Calu3 (cell line): ENCODE measurements around the gene NTRK2. TPM values are rescaled to one million over a fixed set of nuclear protein-coding genes. Genes with fewer than 3 reads are reported as not detected.

Experiments
- BruUV-seq: library from RNA; stranded (reverse); fragments of 400-500 nt; replicated peaks from 2 replicates; lab custom pipeline; 2021; lab: Mats Ljungman, UMichigan
- CTCF ChIA-PET: fragments of 300-600 bp; sonication (Branson Sonifier 250); formaldehyde crosslinking; loops from one replicate; lab custom pipeline; 2022; ENCODE audit warnings: antibody characterized with exemption; lab: Charles Lee
- DNase-seq: peaks from one replicate; pipeline ENCODE4 v3.0.0; 2022
- H3K27ac Mint-ChIP-seq: one replicate; pipeline ENCODE4 v1.8.0; 2022; ENCODE audit warnings: mixed read lengths; ENCODE audit not compliant: unreplicated experiment
- H3K27me3 Mint-ChIP-seq: one replicate; pipeline ENCODE4 v1.8.0; 2022; ENCODE audit warnings: mixed read lengths; ENCODE audit not compliant: unreplicated experiment
- H3K36me3 Mint-ChIP-seq: one replicate; pipeline ENCODE4 v1.8.0; 2022; ENCODE audit warnings: mild to moderate bottlenecking, moderate library complexity, mixed read lengths; ENCODE audit not compliant: insufficient read depth, unreplicated experiment
- H3K4me1 Mint-ChIP-seq: one replicate; pipeline ENCODE4 v1.8.0; 2022; ENCODE audit warnings: mild to moderate bottlenecking, low read depth, mixed read lengths; ENCODE audit not compliant: unreplicated experiment
- H3K4me3 Mint-ChIP-seq: one replicate; pipeline ENCODE4 v1.8.0; 2022; ENCODE audit warnings: mild to moderate bottlenecking, low read depth, moderate library complexity, mixed read lengths; ENCODE audit not compliant: unreplicated experiment
- H3K9me3 Mint-ChIP-seq: one replicate; pipeline ENCODE4 v1.8.0; 2022; ENCODE audit warnings: low read depth, mixed read lengths; ENCODE audit not compliant: unreplicated experiment
- intact Hi-C: fragments of 100-400 bp; cut with micrococcal nuclease; formaldehyde crosslinking; loops from one replicate; pipeline ENCODE4 v1.10.0; 2022; ENCODE audit not compliant: unreplicated experiment
- total RNA-seq: library from RNA; stranded (reverse); gene quantifications from 2 replicates; pipeline ENCODE4 v1.2.3, GENCODE V29; 2022
- TF ChIP-seq, protein P1 (sequence below): fragments of 200-600 bp; IDR thresholded peaks from one replicate; pipeline ENCODE4 v1.8.0; 2022; ENCODE audit warnings: antibody characterized with exemption; ENCODE audit not compliant: unreplicated experiment

NTRK2 gene
- total RNA-seq, 1 experiment from 2014 or later, result 2.1 TPM

DNA sequence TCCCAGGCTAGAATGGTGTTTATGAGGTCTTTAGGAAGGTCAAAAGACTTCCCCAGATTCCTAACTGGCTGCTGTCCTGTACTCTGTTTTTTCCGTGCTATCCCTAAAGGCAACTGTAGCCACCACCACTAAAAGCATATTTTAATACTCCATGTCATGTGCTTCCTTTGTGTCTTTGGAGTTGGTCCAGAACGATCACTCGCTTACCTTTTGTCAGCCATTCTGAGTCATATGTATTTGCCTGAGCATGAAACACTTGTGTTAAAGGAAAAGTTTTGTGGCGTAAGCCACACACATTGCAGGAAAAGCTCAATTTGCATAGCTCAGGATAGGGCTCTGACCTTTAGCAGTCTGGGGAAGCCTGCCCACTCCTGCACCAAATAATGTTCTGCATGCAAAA lies 299.6 kb downstream of the NTRK2 start:
- DNase-seq, result no peak
- intact Hi-C loops, result no loop called here
- H3K27me3 Mint-ChIP-seq, result no peaks in the 10 kb centered on the region
- H3K36me3 Mint-ChIP-seq, result no peaks in the 10 kb centered on the region
- TF ChIP-seq, protein P1, sequence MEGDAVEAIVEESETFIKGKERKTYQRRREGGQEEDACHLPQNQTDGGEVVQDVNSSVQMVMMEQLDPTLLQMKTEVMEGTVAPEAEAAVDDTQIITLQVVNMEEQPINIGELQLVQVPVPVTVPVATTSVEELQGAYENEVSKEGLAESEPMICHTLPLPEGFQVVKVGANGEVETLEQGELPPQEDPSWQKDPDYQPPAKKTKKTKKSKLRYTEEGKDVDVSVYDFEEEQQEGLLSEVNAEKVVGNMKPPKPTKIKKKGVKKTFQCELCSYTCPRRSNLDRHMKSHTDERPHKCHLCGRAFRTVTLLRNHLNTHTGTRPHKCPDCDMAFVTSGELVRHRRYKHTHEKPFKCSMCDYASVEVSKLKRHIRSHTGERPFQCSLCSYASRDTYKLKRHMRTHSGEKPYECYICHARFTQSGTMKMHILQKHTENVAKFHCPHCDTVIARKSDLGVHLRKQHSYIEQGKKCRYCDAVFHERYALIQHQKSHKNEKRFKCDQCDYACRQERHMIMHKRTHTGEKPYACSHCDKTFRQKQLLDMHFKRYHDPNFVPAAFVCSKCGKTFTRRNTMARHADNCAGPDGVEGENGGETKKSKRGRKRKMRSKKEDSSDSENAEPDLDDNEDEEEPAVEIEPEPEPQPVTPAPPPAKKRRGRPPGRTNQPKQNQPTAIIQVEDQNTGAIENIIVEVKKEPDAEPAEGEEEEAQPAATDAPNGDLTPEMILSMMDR, result no peak
- CTCF ChIA-PET, result no interaction called here
- H3K4me3 Mint-ChIP-seq, result no peak overlapping the region
- H3K27ac Mint-ChIP-seq, result peak overlapping the region; percentile 17
- H3K4me1 Mint-ChIP-seq, result peaks cover 21% of the 10 kb centered on the region
- peaks cover 4% of the 10 kb centered on the region for H3K9me3 Mint-ChIP-seq
- no TSS peak for BruUV-seq

DNA sequence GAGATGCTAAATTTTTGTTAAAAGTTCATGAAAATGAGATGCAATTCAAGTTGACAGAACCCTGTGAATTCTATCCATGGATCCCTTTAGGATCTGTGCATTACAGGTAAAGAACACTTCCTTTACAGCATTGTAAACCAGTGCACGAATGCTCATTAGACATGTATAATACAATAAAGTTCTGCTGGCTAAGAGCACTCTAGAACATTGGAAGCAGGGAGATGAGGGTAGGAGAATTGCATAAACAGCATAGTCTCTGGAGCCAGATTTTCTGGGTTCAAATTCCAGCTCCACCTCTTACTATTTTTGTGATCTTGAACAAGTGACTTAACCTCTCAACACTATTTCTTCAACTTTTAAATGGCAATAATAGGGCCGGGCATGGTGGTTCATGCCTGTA lies 300.2 kb downstream of the NTRK2 start:
- CTCF ChIA-PET, result no interaction called here
- Mint-ChIP-seq H3K27me3 (no peaks in the 10 kb centered on the region), H3K36me3 (no peaks in the 10 kb centered on the region), H3K4me1 (peaks cover 21% of the 10 kb centered on the region), H3K9me3 (peaks cover 4% of the 10 kb centered on the region), H3K27ac (no peak overlapping the region), H3K4me3 (no peak overlapping the region)
- TF ChIP-seq, protein P1, result no peak
- no peak for DNase-seq
- BruUV-seq, result no TSS peak
- intact Hi-C loops, result no loop called here

DNA sequence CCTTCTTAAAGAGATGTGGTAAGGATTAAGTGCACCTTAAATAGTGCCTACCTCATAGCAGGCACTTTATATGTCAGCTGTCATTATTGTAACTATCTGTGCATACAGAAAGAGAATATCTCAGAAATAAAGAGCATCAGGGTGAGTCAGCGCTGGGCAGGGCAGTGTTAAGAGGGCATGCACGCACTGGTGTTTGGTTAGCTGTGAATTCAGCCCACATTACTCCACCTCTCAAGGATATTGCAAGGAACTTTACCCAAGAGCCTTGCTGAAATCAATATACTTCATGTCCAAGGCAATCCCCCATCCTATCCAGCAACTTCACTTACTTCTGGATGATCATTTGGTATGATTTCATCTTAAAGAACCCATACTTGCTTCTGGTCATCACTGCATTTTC lies 300.9 kb downstream of the NTRK2 start:
- BruUV-seq, result no TSS peak
- Mint-ChIP-seq H3K27me3 (no peaks in the 10 kb centered on the region), H3K27ac (no peak overlapping the region), H3K36me3 (no peaks in the 10 kb centered on the region), H3K4me1 (peaks cover 21% of the 10 kb centered on the region), H3K9me3 (peaks cover 4% of the 10 kb centered on the region), H3K4me3 (no peak overlapping the region)
- intact Hi-C loops, result no loop called here
- TF ChIP-seq, protein P1, result no peak
- peak; percentile 60 for DNase-seq
- CTCF ChIA-PET, result interaction anchor here (1.6 kb wide), 1 partner anchor 173 kb away, joined by 4 read pairs; no protein-coding TSS in a partner anchor

DNA sequence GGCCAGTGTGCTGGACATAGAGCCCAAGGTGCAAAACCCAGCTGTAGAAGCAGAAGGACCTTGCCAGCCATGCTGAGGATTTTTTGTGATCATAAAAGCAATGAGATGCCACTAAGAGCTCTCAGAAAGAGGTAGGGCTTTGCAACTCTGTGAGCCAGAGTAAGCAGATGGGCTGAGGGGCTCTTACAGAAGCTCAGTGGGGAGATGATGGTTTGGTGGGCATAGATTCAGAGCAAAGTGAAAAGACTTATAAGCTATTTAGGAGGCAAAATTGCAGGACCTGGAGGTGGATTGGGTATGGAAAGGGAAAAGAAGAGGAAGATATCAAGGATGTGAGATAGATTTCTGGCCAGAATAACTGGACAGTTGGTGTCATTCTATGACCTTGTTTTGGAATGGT lies 302.0 kb downstream of the NTRK2 start:
- Mint-ChIP-seq H3K9me3 (peaks cover 4% of the 10 kb centered on the region), H3K4me1 (peaks cover 21% of the 10 kb centered on the region), H3K27me3 (no peaks in the 10 kb centered on the region), H3K4me3 (no peak overlapping the region), H3K27ac (no peak overlapping the region), H3K36me3 (no peaks in the 10 kb centered on the region)
- TF ChIP-seq, protein P1, result no peak
- BruUV-seq, result no TSS peak
- no peak for DNase-seq
- CTCF ChIA-PET, result interaction anchor here (1.6 kb wide), 1 partner anchor 172 kb away, joined by 4 read pairs; no protein-coding TSS in a partner anchor
- intact Hi-C loops, result no loop called here
